Pulmonary artery endothelial cell (primary cell): ENCODE measurements around the gene ALDH1A1. TPM values are rescaled to one million over a fixed set of nuclear protein-coding genes. Genes with fewer than 3 reads are reported as not detected.
"Not testable (repeated sequence)": the region's sequence is repeated elsewhere in the genome, so short reads cannot be mapped to it uniquely, and the experiment has no call there.

ENCODE experiments used
- DNase-seq: peaks from one replicate; pipeline ENCODE4 v3.0.0-alpha.2; 2011; ENCODE audit warnings: low read depth, low spot score
- total RNA-seq: library from RNA; depleted of rRNA; stranded (reverse); fragments of >200 nt; gene quantifications from 2 replicates; pipeline ENCODE4 v1.2.3, GENCODE V29; 2014

The ALDH1A1 gene
- total RNA-seq, 1 donor from 2014 or later = 130 TPM

DNA sequence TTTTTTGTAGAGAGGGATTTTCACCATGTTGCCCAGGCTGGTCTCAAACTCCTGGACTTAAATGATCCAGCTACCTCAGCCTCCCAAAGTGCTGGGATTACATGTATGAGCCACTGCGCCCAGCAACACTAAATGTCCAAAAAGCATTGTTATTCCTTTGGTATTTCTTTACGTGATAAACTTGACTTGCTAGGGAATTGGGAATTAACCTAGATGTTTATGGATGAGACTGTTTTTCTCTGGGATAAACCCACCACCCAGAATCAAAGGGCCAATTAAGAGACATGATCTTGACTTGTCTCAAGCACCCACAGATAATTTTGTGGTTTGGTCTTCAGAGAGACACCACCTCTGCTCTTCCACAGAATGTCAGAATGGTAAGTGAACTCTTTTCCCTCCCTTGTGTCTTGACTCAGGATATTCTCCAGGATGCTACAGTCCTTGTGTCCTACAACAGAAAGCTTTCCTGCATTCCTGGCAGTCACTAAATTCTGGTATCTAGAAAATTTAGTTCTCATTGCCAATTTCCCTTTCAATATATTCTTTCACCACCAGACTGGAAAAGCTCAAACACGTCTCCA lies 55.7 kb downstream of the ALDH1A1 start:
- DNase-seq = no peak

DNA sequence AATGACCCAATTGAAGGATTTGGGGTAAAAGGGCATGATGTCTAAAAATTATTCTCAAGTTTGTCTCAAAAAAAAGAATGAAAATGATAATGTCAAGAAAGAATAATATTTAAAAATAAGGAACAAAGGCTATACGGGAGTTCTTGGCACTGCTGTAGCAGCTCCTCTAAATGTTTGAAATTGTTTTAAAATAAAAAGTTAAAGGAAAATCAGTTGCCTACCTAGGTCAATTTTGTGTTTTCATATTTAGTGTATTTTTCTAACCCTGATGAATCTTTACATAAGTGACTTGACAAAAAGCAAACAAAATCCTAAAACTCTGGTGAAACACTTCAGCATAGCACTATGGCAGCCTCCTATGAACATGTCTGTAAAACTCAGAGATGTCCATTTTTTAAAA lies 56.4 kb downstream of the ALDH1A1 start:
- DNase-seq = no peak

DNA sequence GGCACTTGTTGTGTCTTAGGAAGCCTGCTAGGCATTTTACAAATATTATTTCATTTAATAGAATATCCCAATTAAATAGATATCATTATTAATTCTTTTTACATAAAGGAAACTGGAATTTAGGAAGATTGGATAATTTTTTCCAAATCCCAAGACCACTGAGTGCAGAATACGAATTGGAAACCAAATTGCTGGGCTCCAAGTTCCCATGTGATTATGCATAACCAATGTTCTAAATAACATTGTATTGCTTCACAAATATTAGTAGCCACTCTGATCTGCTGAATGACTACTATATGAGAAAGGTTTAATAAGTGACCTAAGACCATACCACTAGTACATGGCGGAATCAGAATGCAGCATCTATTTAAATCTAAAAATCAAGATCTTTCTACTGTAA lies 57.7 kb downstream of the ALDH1A1 start:
- DNase-seq = no peak

DNA sequence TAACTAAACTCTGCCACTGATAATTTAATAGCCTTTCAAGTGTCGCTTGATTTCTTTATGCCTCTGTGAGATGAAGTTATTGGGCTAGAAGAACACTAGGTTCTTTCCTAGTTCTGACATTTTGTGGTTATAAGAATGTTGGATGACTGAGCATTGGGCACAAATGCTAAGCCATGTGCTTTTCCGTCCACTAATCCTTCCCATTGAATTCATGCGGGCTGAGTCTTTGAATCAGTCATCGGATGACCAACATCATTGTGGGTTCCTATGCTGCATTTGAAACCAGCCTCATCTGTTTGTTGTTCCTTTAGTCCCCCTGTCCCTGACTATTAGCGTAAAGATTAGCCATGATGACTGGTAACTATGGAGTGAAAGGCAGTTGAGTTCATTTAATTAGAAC lies 58.5 kb downstream of the ALDH1A1 start:
- DNase-seq = no peak

GRCh38 chr9:72893437-72893836 lies 59.4 kb downstream of the ALDH1A1 start:
- DNase-seq = no peak

DNA sequence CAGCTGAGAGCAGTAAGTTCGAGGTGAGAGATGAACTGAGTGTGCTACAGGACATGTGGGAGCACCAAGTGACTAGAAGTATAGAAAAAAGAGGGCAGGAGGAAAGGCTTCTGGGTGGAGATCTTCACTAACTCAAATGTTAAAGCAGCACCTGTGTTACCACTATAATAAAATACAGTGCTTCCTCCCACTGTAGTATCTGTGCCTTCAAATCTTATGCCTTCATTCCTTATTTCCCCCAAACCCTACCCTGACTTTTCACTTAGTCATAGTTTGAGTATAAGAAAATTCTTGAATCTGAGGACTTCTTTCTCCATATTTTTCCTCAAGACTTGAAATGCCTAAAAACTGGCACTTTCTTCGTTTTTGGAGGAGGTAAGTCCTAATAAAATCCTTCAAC lies 61.8 kb downstream of the ALDH1A1 start:
- DNase-seq = no peak

DNA sequence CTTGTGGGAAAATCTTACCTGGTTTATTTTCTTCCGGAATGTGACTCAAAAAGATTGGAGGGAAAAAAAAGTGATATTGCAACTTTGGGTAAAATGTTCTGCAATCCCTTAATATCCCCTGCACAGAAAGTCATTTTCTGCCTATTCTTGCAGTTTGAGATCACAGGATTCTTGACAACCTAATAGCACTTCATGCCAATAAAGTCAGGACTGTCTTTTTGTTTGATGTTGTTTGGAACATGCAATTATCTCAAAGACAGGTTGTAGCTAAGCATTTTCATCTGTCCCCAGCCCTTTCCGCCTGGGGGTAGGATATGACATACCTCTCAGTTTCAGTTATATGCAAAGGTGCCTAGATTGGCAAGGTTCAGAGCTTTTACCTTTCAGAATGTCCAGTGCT lies 63.9 kb downstream of the ALDH1A1 start:
- DNase-seq = no peak

- no peak for DNase-seq
Observed at GRCh38 chr9:72888067-72888466, 64.8 kb downstream of the ALDH1A1 start.

GRCh38 chr9:72886386-72886785 lies 66.5 kb downstream of the ALDH1A1 start:
- no peak for DNase-seq

- no peak for DNase-seq
Observed at GRCh38 chr9:72884508-72884907, 68.3 kb downstream of the ALDH1A1 start.

GRCh38 chr9:72883875-72884274 lies 69.0 kb downstream of the ALDH1A1 start:
- DNase-seq = no peak

- DNase-seq = no peak
Observed at GRCh38 chr9:72882117-72882775, 70.6 kb downstream of the ALDH1A1 start.

- no peak for DNase-seq
Observed at GRCh38 chr9:72880821-72881220, 72.0 kb downstream of the ALDH1A1 start.

DNA sequence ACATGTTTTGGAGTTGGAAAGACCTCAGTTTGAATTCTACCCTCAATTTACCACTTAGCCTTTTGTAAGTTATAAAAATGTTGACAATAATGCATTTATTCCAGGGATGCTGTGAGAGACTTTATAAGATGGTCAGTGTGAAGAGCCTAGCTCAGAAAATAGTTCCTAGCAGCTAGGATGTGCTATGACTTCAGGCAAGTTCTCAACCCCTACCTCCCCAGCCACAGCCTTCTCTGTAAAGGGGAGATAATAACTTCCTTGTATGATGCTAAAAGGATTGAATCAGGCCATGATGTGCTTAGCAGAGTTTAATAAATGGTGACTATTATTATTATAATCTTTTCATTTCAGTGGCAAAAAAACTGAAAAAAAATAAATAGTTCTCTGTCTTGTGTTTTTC lies 77.6 kb downstream of the ALDH1A1 start:
- DNase-seq = no peak

DNA sequence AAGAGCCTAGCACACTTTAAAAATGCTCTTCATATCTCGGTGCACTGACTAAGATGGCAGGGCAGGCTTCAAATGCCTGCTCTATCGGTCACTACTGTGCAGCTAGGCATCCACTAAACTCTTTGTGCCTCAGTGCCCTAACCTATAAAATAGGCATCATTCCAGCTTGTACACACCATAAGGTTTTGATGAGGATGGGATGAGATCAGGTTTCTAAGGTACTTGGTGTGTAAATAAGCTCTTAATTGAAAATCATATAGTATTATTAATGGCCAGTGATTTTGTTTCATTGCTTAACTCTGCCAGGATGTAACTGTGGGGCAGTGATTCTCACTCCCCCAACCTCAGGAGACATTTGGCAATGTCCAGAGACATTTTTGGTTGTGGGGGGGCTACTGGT lies 78.5 kb downstream of the ALDH1A1 start:
- no peak for DNase-seq

DNA sequence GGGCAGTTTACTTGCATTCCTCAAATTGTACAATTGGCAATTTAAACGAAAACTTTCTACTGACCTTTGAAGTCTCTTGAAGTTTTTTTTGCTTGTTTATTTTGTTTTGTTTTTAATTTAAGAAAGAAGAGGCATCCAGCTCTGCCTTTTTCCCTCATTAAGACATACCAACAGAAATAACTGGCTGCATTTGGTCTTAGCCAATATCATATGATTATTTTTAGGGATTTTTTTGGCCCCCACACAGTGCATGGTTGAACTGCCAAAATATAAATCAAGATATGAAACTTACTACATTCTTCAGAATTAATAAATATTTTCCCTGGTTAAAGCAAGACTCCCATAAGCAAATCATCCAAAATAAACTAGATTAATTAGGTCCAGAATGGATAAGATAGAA lies 79.4 kb downstream of the ALDH1A1 start:
- no peak for DNase-seq

DNA sequence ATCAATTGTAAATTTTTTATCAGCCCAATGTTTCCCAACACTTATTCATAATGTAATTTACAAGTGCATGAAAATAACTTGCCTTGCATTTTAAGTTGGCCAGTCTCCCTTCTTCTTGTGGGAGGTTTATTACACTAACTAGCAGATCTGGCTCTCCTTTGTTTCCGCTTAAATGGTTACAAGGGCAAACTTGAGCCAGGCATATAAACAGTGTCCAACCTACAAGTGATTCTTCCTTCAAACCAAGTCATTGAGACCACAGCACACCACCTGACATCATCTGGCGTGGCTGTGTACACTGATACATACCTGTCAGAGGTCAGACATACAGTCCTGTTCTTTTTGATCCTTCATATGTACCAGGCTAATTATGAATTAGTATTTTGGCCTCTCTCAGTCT lies 80.1 kb downstream of the ALDH1A1 start:
- no peak for DNase-seq

DNA sequence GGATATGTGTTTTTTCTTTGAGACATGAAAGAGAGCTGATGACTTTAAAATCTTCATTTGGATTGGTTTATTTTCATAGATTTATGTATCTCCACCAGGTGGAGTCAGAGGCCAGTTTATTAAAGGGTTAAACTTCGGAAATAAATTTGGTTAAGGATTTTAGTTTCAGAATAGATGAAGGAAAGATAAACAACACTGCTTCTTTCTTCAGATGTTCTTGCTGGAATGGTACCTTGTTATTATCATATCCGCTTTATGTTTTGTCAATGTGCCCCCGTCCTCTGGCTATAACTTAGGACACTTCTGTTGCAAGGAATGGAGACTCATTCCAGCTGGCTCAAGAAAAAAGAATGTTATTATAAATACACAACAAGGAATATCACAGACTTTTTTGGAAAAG lies 81.2 kb downstream of the ALDH1A1 start:
- DNase-seq = no peak

DNA sequence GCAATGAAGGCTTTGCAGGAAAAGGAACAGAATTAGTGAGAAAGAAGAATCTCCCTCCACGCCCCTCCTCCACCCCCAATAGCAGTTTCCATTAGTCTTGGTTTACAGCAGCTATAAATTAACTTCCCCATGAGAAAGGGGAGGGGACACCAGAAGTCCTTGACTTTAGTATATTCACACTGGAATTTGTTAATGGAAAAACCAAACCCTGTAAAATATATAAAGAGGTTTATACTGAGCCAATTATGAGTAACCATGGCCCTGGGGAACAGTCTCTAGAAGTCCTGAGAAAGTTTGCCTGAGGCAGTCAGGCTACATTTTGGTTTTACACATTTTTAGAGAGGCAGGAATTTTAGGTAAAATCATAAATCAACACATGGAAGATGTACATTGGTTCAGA lies 88.5 kb downstream of the ALDH1A1 start:
- no peak for DNase-seq

DNA sequence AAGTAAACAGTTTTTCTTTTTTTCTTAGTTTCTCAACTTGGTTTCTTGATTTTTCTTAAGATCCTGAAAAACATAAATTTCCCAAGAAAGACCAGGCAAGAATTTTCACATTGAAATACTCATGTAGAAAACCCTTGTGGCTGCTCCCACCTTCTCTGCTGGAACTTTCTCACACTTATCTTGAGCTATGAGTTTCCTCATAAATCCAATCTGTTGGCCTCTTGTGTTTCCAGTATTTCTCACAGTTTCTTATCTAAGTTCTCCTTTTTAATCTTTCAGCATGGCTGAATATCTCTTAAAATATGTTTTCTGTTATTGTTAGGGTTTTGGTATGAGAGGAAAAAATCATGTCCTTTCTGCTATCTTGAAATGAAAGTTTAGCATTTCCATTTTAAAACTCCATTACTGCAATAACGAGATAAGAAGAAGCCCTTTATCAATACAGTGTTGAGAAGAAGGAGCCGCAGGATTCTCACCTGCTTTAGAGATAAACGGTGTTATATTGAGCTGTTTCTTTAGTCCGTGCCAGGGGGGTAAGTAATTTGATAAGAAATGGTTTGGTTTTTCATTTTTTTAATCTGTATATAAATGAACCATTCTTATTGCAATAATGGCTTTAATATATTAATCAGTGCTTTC lies 89.3 kb downstream of the ALDH1A1 start:
- DNase-seq = no peak

GRCh38 chr9:72862788-72863187 lies 90.1 kb downstream of the ALDH1A1 start:
- DNase-seq = not testable (repeated sequence)

GRCh38 chr9:72858089-72858912 lies 94.6 kb downstream of the ALDH1A1 start:
- no peak for DNase-seq
